Osteoblast (primary cell): ENCODE measurements around the gene TRIM73. TPM values are rescaled to one million over a fixed set of nuclear protein-coding genes. Genes with fewer than 3 reads are reported as not detected.
"Not testable (repeated sequence)": the region's sequence is repeated elsewhere in the genome, so short reads cannot be mapped to it uniquely, and the experiment has no call there.

Experiments
- DNase-seq: peaks from one replicate; pipeline ENCODE4 v3.0.0; 2011; ENCODE audit warnings: low spot score, mixed read lengths; ENCODE audit not compliant: insufficient read length; ENCODE audit errors: missing footprints
- H2AFZ ChIP-seq: 2 replicates; pipeline ENCODE4 v1.6.0; 2011; ENCODE audit warnings: mild to moderate bottlenecking, low read length
- H3K27ac ChIP-seq: 2 replicates; pipeline ENCODE4 v1.5.1; 2011; ENCODE audit warnings: mild to moderate bottlenecking, low read depth, low read length, moderate library complexity
- H3K27me3 ChIP-seq: 2 replicates; pipeline ENCODE4 v1.6.0; 2012; ENCODE audit warnings: mild to moderate bottlenecking, control low read depth, inconsistent platforms, low read length, moderate library complexity; ENCODE audit not compliant: insufficient read depth
- H3K36me3 ChIP-seq: 2 replicates; pipeline ENCODE4 v1.5.1; 2011; ENCODE audit warnings: mild to moderate bottlenecking, low read length, control low read depth, moderate library complexity; ENCODE audit not compliant: insufficient read depth
- H3K4me1 ChIP-seq: 2 replicates; pipeline ENCODE4 v1.5.1; 2011; ENCODE audit warnings: mild to moderate bottlenecking, low read length, control low read depth, moderate library complexity; ENCODE audit not compliant: insufficient read depth
- H3K4me2 ChIP-seq: 2 replicates; pipeline ENCODE4 v1.6.0; 2011; ENCODE audit warnings: mild to moderate bottlenecking, low read length; ENCODE audit not compliant: insufficient read depth
- H3K4me3 ChIP-seq: fragments of 200-600 bp; sonication (generic); 3 replicates; pipeline ENCODE4 v1.5.1; 2012; ENCODE audit warnings: mild to moderate bottlenecking, low read length, inconsistent platforms; ENCODE audit not compliant: insufficient read depth
- H3K79me2 ChIP-seq: 2 replicates; pipeline ENCODE4 v1.6.0; 2012; ENCODE audit warnings: mild to moderate bottlenecking, low read length, control low read depth, inconsistent platforms; ENCODE audit not compliant: insufficient read depth
- H3K9me3 ChIP-seq: 2 replicates; pipeline ENCODE4 v1.5.1; 2011; ENCODE audit warnings: low read depth, low read length, control low read depth
- H4K20me1 ChIP-seq: 2 replicates; pipeline ENCODE4 v1.6.0; 2012; ENCODE audit warnings: mild to moderate bottlenecking, low read length, control low read depth; ENCODE audit not compliant: insufficient read depth
- small RNA-seq: library from RNA; depleted of rRNA; stranded (forward); fragments of <200 nt; gene quantifications from one replicate; pipeline ENCODE3, GENCODE V24; 2012
- total RNA-seq: library from RNA; depleted of rRNA; stranded (reverse); fragments of >200 nt; gene quantifications from 2 replicates; pipeline ENCODE4 v1.2.3, GENCODE V29; 2012
- TF ChIP-seq, protein P1 (sequence below): IDR thresholded peaks from 2 replicates; pipeline ENCODE4 v1.5.1; 2011; ENCODE audit warnings: mild to moderate bottlenecking, low read depth, low read length, moderate library complexity; ENCODE audit errors: extremely low read depth

The TRIM73 gene
- total RNA-seq, 1 donor = 0.36 TPM

DNA sequence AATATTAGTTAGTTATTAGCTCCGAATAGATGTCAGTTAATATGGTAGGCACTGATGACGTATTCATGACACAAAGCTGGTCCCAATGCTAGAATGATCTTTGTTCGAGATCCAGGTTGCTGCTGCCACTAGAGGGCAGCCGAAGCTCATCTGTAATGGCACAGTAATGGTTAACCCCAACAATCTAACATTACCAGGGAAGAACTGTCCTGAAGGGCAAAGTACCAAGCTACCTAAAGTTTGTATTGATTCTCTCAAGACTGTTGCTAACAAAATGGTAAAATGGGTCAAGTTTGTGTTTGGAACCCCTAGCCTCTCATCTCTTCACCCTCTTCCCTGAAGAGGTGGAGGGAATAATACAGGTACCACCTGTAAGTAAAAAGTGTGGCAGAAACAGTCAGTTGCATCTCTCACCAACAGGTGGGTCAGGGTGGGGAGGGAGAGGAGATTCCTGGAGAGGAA, 57.1 kb downstream of the TRIM73 start:
- not testable (repeated sequence) for H3K79me2 ChIP-seq, H3K4me2 ChIP-seq, H2AFZ ChIP-seq, H3K27me3 ChIP-seq, H3K4me3 ChIP-seq, H3K9me3 ChIP-seq, H3K4me1 ChIP-seq, H3K27ac ChIP-seq, H3K36me3 ChIP-seq, DNase-seq, H4K20me1 ChIP-seq
- TF ChIP-seq, protein P1, sequence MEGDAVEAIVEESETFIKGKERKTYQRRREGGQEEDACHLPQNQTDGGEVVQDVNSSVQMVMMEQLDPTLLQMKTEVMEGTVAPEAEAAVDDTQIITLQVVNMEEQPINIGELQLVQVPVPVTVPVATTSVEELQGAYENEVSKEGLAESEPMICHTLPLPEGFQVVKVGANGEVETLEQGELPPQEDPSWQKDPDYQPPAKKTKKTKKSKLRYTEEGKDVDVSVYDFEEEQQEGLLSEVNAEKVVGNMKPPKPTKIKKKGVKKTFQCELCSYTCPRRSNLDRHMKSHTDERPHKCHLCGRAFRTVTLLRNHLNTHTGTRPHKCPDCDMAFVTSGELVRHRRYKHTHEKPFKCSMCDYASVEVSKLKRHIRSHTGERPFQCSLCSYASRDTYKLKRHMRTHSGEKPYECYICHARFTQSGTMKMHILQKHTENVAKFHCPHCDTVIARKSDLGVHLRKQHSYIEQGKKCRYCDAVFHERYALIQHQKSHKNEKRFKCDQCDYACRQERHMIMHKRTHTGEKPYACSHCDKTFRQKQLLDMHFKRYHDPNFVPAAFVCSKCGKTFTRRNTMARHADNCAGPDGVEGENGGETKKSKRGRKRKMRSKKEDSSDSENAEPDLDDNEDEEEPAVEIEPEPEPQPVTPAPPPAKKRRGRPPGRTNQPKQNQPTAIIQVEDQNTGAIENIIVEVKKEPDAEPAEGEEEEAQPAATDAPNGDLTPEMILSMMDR = peak; percentile 44

Small RNA genes within 50 kb of the gene (small RNA-seq; reads per million reads assigned to genes)
- gene RF00019 = not detected

Other genes with a start within 250 kb of the TRIM73 start
- 13.8 and 16.5 TPM in 2 replicates for gene POM121C, start 90.7 kb downstream of the TRIM73 start, total RNA-seq
- under 0.01 TPM in 1 of 2 replicates, not detected in the other for gene SPDYE5, start 96.7 kb downstream of the TRIM73 start, total RNA-seq